NCI-H2196 treated with DMSO at 0.1 percent for 48 hours (cell line): ENCODE data around the gene CEP164.
"Not testable (repeated sequence)": the region's sequence is repeated elsewhere in the genome, so short reads cannot be mapped to it uniquely, and the experiment has no call there.

Source experiments
- DNase-seq: peaks from one replicate; lab custom pipeline; 2025; ENCODE audit not compliant: unreplicated experiment; lab: John Stamatoyannopoulos, UW

The CEP164 gene

DNA sequence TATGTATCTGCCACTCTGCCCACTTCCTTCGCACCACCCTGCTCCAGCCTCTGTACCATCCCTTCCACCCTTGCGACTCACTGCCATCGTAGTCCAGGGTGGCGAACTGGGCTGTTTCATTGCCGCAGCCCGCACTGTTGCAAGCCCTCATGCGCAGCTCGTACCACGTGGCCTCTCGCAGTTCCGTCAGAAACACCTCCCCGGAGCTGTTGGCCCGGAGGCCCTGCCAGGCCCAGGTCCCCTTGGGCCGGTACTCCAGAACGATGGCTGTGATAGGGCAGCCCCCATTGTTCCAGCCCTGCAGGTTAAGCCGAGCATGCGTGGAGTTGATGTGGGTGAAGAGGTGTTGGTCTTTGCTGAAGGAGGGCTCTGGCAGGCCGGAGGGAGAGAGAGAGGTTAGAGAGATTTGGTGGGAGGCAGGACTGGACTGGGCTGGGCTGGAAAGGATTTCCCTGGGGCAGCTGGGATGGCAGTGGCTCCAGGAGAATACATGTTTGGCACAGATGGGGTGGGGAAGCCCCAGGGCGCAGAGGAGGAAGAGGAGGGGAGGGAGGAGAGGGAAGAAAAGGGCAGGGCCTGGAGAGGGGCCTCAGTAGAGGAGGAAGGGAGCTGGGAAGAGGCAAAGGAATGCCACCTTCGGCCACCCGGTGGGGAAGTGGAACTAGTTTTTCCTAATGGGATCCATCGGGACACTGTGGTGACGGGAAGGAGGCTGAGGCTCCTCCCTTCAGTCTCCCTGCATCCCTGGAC is 109.6 kb downstream of the CEP164 start:
- DNase-seq = no peak

DNA sequence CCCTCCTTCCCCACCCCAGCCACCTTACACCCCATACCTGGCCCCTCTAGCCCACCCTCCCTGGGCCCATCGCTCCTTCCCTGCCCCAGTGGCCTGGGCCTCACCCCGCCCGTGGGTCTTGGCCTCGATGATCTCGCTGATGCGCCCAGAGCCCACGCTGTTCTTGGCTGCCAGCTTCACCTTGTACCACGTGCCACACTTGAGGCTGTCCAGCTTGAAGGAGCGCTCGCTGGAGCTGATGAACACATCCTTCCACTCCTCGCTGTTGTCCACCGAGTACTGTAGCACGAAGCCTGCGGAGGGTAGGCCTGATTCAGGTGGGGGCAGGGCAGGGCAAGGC is 110.1 kb downstream of the CEP164 start:
- DNase-seq = no peak

DNA sequence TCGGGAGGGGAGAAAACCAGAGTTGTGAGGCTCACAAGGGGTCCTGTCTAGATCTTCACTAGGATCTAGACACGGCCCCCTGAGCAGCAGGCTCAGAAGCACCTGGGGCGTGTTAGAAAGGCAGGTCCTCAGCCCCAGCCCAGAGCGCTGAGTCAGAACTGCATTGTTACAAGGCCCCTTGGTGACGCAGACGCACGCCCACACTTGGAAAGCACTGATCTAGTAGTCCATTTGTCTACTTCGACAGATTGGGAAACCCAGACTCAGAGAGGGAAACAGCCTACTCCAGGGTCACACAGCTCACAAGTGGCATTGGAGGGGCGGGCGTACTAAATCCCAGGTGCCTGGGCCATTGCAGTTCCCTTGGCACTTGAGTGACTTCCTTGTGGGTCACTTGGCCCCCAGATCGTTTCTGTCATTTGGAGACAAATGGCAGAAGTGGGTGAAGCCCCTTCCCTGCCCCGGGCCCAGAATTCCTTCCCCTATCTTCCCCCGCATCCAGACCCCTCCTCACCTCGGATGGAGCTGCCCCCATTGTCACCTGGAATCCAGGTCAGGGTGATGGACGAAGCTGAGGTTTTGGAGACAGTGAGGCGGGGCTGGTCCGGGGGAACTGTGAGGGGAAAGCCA is 110.8 kb downstream of the CEP164 start:
- no peak for DNase-seq

DNA sequence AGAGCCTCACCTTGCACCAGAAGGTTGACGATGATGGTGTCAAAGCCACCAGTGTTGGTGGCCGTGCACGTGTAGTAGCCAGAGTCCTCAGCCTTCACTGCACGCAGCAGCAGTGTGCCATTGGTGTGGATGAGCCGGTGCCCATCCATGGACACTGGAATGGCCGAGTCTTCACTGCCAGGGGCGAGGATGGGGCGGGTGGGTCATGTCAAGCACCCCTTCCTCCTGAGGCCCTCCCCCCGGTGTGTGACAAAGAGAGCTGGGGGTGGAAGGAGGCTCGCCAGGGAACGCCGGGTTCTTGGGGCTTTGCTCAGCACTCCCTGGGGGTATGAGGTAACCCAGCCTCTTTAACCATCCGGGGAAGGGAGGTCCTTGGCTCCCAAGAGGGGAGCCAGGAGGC is 111.6 kb downstream of the CEP164 start:
- DNase-seq = no peak

DNA sequence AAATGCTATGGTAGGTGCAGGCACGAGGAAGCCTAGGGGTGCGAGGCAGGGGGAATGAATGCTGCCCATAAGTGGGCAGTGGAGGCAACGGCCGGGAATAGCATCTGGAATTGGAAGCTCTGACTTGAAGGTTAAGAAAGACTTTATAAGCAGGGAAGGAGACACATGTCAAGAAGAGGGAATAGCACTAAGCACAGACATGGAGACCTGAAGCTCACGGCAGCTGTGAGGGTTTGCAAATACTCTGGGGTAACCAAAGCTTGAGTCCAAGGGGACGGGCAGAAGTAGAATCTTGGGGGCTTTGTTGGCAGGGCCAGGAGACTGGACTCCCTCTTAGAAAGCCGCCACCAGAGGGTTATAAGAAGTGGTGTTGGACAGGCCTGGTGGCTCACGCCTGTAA is 112.6 kb downstream of the CEP164 start:
- DNase-seq = no peak

DNA sequence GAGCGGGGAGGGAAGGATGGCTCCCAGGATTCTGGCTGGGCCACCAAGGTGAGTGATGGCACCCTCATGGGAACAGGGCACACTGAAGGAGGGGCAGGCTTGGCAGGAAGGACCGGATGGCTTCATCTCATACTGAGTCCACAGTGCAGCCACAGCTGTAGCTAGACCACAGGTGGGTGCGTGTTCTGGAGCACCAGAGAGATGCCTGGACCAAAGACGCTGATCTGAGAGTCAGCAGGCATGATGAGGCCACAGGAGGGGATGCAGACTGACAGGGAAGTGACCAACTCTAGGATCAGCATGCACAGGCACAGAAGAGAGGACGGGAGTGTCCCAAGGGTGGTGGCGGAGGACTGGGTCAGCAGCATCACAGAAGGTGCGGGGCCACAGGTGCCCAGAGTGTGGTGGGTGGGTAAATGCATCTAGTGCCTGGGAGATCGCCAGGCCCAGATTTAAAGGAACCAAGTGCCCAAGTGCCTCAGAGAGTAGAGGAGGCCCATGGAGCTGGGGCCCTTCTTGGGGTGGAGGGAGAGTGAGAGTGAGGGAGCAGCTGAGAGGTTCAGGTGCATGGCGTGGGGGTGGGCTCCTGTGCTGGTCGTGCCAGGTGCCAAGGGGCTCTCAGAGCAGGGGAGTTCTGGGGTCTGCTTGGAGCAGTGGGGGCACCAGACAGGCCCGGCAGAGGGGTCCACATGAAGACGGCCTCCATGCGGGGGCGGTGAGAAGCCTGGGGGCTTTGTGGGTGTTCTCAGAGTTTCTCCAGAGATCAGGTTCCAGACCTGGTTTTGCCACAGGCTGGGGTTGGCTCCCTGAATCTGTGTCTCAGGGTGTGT is 113.7 kb downstream of the CEP164 start:
- DNase-seq = no peak

DNA sequence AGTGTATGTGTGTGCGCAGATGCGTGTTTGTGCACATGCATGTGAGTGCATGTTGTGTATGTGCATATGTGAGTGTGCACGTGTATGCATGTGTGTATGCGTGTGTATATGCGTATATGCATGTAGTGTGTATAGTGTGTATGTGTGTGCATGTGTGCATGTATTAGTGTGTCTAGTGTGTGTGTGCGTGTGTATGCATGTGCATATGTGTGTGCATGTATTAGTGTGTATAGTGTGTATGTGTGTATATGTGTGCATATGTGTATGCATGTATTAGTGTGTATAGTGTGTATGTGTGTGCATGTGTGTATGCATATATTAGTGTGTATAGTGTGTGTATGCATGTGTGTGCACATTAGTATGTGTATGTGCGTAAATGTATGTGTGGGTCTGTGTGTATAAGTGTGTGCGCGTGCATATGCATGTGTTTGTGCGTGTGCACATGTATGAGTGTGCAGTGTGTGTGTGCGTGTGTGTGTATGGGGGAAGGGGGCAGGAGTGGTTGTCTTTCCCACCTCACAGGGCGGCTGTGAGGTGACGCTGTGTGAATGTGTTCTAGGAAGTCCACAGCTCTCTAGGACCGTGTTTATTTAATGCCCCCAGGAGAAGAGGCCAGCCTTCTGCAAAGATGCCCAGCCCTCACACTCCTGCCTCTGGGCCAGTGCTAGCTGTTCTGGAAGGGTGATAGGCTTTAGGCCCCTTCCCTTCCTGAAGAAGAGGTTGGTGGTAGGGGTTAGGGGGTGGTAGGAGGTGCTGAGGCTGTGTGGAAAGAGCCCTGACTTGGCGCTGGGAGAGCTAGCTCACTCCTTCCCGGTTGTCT is 114.6 kb downstream of the CEP164 start:
- no peak for DNase-seq

DNA sequence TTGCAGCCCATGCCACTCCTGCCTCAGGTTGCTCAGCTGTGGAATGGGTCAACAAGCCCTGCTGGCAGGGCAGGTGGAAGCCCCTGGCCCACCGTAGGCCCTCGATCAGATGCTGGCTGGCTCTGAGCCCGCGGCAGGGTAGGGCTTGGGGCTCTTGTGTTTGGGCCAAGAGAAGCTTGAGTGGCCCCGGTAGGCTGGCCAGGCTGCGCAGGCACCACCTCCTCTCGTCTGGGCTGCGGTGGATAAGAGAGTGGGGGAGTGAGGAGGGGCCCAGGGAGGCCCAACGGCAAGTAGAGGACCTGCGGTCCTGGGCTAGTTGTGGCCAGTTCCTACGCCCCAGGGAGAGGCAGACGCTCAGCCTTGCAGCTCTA is 115.2 kb downstream of the CEP164 start:
- DNase-seq = no peak

DNA sequence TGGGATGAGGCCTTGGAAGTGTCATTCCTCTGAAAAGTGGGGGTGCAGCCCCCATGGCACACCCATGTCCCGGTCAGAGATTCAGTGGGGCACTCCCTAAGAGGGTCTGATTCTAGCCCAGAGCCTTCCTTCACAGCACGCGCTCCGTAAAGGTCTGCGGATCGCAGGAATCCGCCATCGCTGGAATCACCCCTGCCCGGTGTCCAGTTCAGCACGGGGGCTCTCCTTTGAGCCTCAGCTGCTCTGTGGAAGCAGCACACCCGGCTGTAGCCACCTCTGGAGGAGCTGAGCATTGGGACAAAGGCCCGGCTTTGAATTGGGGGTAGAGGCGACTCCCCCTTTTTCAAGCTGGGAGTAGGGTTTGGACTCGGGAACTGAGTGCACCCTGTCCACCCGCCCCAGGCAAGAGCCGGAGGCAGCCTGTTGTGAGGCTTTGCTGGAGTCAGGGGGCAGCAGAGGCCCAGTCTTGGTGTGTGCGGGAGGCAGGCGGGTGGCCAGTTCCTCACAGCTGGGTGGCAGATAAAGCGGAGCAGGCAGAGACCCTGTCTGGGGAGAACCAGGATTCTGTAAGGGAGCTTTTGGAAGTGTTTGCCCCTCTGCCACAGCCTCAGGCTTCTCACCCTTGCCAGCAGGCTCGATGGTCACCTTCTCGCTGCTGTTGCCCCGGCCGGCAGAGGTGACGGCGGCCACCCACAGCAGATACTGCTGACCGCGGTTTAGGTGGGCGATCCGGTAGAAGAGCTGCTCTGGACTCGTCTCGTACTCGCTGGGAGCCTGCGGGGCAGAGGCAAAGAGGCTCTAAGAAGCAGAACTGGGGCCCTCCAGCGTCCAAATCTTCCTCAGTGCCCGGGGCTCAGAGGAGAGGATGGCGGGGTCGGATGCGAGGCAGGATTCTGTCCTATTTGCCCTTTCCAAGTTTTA is 115.9 kb downstream of the CEP164 start:
- peak; percentile 32 for DNase-seq

DNA sequence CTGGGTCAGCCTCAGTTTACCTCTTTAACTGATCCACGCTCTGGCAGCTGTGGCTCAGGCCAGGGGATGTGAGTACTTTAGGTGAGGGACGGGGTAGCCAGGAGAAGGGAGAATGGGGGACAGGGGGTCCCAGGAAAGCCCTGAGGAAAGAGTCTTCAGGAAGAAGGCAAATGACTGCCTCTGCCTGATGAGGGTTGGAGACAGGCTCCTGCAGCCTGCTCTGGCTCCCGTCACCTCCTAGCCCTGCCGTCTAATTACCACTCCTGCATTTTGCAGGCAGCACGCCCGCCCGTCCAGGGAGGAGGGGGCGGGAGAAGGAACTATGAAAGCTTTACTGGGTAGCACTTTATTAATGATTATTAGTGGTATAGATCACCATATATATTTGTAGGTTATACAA is 116.6 kb downstream of the CEP164 start:
- no peak for DNase-seq

DNA sequence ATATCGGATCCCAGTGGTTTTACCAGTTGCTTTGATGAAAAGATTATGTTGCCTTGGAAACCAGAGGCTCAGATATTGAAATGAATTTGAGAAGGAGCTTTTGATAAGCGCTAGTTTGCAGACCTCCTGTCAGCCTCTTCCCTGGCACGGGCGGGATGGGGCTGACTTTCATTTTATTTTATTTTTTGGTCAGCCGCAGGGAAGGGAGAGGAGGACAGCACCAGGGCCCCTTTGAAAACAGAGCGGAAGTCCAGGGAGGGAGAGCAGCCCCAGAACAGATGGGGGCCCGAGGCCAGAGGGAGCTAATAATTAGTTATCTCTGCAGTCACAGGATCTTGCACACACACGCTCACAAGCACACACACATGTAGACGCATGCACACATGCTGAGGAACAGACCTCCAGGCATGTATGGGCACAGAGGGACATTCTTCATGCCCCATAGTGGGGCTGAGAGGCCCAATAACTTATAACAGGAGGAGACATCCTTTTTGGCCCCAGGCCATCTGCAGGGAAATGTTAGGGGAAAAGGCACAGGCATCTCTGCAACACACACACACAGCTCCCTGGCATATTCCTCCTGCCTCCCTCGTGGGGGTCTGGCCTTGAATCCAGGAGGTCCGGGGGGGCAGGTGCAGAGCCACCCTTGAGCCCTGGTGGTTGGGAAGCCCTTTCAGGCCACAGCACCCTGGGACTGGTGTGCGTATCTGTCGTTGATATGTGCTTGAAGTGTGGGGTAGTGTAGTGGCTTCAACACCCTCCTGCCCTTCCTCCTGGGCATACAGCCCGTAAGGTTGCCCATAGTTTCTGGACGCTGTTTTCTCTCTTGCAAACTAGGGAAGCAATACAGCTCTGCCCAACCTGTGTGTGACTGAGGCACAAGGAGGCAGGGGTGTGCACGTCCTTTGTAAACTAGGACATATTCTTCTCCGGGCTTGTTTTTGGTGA is 117.3 kb downstream of the CEP164 start:
- DNase-seq = no peak

DNA sequence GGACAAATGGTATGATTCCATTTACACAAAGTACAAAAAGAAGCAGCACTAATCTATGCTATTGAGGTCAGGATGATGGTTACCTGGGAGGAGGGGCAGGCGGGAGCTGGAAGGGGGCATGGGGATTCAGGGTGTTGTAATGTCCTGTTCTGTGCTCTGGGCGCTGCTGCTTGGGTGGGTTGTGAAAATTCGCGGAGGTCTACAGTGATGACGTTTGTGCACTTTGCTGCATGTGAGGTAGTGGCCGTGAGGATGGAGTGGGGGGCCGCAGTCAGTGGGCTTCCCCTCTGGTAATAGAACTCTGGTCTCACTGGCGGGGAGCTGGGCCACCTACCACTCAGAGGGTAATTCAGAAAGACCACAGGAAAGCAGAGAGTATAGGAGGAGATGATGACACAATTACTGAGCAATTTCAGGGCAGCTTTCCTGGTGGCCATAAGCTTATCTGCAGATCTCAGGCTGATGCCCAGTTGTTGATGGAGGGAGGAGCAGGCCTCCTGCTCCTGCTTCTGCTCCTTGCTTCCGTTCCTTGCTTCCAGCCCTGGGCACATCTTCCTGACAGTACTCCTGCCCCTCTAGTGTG is 121.5 kb downstream of the CEP164 start:
- no peak for DNase-seq

DNA sequence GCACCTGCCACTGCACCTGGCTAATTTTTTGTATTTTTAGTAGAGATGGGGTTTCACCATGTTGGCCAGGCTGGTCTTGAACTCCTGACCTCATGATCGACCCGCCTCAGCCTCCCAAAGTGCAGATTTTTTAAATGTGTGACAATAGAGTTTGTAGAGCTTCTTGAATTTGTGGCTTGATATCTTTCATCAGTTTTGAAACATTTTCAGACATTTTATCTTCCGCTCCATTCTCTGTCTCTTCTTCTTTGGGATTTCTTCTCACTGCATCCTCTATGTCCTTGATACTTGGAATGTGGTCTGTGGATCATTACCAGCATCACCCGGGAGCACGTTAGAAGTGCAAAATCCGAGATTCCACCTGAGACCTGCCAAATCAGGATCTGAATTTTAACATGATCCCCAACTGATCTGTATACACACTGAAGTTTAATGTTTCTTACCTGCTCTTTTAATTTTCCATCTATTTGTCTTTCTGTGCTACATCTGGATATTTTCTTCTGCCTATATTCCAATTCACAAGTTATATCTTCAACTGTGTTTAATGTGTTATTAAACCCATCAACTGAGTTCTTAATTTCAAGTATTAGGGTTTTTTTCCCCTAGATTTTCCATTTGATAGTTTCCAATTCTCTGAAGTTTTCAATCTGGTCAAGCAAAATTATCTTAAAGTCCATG is 126.4 kb downstream of the CEP164 start:
- DNase-seq = no peak

DNA sequence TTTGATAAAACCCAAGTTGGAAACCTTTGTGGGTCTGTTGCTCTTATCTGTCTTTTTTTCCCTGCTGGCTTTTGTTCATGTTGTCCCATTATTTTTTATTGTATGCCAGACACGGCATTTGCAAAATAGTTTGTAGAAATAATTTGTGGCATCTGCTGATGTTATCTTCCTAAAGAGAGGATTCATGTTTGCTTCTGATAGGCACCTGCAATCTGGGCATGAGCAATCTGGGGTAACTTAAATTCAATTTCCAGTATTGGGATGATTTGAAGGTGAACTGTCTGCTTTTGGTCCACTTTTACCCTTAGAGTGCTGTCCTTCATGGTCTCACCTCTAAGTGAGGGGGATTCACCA is 126.9 kb downstream of the CEP164 start:
- DNase-seq = no peak

DNA sequence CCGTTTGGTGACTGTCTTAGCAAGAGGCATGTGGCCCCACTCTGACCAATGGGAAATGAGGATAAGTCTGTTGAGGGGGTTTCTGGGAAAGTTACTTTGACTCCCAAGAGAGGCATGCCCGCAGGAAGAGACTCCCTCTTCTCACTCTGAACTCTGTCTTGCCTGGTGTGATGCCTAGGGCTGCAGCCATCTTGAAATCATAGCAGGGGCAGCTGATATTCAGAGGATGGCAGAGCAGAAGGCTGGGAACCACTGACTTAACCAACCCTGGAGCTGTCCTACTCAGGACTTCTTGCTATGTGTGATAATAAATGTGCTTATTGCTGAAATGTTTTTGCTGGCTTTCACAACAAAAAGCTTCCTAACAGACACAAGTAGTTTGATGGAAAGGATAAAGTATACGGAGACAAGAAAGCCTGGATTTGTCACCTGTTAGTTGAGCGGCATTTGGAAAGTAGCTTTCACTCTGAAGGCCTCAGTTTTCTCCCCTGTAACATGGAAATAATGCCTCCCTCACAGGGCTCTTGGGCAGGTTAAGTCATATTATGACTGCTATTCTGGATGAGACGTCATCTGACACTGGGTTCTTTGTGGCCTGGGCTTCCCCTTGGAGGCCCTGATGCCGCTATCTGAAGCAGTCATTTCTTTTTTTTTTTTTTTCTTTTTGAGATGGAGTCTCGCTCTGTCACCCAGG is 128.5 kb downstream of the CEP164 start:
- DNase-seq = no peak

DNA sequence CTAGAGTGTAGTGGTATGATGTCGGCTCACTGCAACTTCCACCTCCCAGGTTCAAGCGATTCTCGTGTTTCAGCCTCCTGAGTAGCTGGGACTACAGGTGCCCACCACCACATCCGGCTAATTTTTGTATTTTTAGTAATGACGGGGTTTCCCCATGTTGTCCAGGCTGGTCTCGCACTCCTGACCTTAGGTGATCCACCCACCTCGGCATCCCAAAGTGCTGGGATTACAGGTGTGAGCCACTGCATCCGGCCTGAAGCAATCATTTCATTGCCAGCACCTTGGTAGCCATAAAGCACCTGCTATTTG is 129.0 kb downstream of the CEP164 start:
- not testable (repeated sequence) for DNase-seq

DNA sequence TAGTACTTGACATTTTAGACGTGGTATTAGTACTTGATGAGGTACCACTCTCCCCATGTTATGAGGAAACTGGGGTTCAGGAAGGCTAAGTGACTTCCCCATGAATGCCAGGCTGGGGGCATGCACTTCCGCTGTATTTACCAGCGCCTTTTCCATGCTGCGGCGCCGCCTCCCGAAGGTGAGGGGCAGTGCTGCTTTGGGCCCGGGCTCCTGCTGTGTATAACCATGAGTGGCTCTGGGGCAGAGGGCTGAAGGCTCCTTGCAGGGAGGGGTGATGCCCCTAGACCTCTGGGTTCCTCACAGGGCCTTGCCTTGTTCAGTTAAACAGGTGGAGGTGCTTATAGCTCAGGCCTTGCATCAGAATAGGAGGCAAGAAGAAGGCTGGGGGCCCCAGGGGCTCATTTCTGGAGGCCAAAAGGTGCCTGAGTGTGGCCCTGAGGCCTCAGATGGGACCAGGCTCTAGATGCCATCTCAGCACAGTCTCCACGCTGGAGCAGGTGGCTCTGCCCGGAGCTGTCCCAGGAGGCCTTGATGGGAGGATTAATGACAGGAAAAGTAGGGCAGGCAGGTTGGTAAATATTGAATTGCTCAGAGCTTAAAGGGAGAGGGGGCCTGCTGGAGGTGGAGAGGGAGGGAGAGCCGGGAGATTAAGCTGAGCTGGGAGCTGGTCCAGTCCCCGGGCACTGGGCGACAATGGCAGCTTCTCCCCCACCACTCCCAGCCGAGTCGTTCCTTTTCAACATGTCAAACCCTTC is 129.6 kb downstream of the CEP164 start:
- DNase-seq = peak; percentile 37
